Thoracic aorta (tissue), 2 donors: ENCODE results near the gene LGSN. TPM values are rescaled to one million over a fixed set of nuclear protein-coding genes. Genes with fewer than 3 reads are reported as not detected.
"Not testable (repeated sequence)": the region's sequence is repeated elsewhere in the genome, so short reads cannot be mapped to it uniquely, and the experiment has no call there.

Source experiments
- ATAC-seq: fragments of 150-250 bp; one replicate; pipeline ENCODE4 v1.8.0; 2017; ENCODE audit warnings: low read depth; ENCODE audit not compliant: insufficient number of reproducible peaks, low FRiP score
- DNase-seq: peaks from one replicate; pipeline ENCODE4 v3.0.0-alpha.2; 2020; ENCODE audit warnings: low spot score
- H3K27ac ChIP-seq, 2 donors: fragments of 200-600 bp; sonication (generic); 1 replicate in 1 of 2; 2 replicates in 1 of 2; pipeline ENCODE4 v1.5.1; 2016; ENCODE audit warnings: mild to moderate bottlenecking in 2 of 2, moderate library complexity in 2 of 2
- H3K27me3 ChIP-seq: fragments of 200-600 bp; sonication (generic); replicated peaks from 2 replicates; pipeline ENCODE4 v1.6.0; 2016; ENCODE audit warnings: mild to moderate bottlenecking; ENCODE audit not compliant: insufficient read depth
- H3K36me3 ChIP-seq: fragments of 200-600 bp; sonication (generic); one replicate; pipeline ENCODE4 v1.5.1; 2016
- H3K4me1 ChIP-seq, 2 donors: fragments of 200-600 bp; sonication (generic); 1 replicate in 1 of 2; 2 replicates in 1 of 2; pipeline versions ENCODE4 v1.5.1 to v1.6.0; 2016; ENCODE audit warnings: low read depth in 2 of 2, mild to moderate bottlenecking in 1 of 2; ENCODE audit not compliant: control insufficient read depth in 1 of 2
- H3K4me3 ChIP-seq: fragments of 200-600 bp; sonication (generic); 2 replicates; pipeline ENCODE4 v1.5.1; 2016; ENCODE audit warnings: mild to moderate bottlenecking
- H3K9me3 ChIP-seq: fragments of 200-600 bp; sonication (generic); 2 replicates; pipeline ENCODE4 v1.5.1; 2016
- total RNA-seq, 2 donors: library from RNA; depleted of rRNA; stranded (reverse); fragments of >200 nt; gene quantifications; one replicate each; pipeline versions ENCODE4 v1.1.0 to v1.2.3, GENCODE V29; 2016
- TF ChIP-seq, protein P1 (sequence below): fragments of 200-600 bp; sonication (generic); IDR thresholded peaks from one replicate; pipeline ENCODE4 v1.5.1; 2019; ENCODE audit warnings: antibody characterized with exemption

LGSN gene
- total RNA-seq, 2 donors from 2014 or later: not detected

- H3K9me3 ChIP-seq: no peaks in the 10 kb centered on the region
- no peaks in the 10 kb centered on the region for H3K36me3 ChIP-seq
- H3K4me3 ChIP-seq: no peak overlapping the region
- ATAC-seq: no peak
- no peak for DNase-seq
- H3K4me1 ChIP-seq: no peaks in the 10 kb centered on the region
- no peaks in the 10 kb centered on the region for H3K27me3 ChIP-seq
- TF ChIP-seq, protein P1, sequence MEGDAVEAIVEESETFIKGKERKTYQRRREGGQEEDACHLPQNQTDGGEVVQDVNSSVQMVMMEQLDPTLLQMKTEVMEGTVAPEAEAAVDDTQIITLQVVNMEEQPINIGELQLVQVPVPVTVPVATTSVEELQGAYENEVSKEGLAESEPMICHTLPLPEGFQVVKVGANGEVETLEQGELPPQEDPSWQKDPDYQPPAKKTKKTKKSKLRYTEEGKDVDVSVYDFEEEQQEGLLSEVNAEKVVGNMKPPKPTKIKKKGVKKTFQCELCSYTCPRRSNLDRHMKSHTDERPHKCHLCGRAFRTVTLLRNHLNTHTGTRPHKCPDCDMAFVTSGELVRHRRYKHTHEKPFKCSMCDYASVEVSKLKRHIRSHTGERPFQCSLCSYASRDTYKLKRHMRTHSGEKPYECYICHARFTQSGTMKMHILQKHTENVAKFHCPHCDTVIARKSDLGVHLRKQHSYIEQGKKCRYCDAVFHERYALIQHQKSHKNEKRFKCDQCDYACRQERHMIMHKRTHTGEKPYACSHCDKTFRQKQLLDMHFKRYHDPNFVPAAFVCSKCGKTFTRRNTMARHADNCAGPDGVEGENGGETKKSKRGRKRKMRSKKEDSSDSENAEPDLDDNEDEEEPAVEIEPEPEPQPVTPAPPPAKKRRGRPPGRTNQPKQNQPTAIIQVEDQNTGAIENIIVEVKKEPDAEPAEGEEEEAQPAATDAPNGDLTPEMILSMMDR: no peak
- H3K27ac ChIP-seq: no peak overlapping the region
Observed at GRCh38 chr6:63290492-63291058, 29.2 kb downstream of the LGSN start.

- DNase-seq (no peak), ATAC-seq (no peak)
- no peak overlapping the region for H3K27ac ChIP-seq
- H3K4me1 ChIP-seq: no peaks in the 10 kb centered on the region
- TF ChIP-seq, protein P1: no peak
- no peaks in the 10 kb centered on the region for H3K9me3 ChIP-seq
- no peaks in the 10 kb centered on the region for H3K27me3 ChIP-seq
- H3K4me3 ChIP-seq: no peak overlapping the region
- no peaks in the 10 kb centered on the region for H3K36me3 ChIP-seq
Observed at GRCh38 chr6:63289269-63289872, 30.4 kb downstream of the LGSN start.

DNA sequence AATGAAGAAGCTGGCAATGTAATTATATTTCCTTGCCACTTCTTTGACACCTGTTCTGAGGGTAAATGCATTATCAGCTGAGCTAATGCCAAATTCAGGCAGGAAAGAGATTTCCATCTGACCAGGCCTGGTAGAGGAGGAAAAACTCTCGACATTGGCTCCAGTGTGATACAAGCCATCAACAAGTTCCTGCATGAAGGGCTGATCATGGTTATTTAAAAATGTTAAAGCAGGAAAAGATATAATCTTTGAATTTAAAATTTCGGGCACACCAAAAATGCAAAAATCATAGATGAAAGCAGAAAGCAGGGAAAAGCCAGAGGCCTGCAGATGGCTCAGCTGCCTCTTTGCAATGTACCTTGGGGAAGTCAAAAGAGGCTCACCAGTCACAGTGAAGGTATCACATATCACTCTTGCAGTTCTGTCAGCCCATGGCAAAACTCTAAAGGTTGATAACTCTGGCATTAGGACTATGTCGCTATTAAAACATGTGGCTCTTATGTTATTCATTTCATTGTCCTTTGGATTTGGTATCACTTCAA, 39.1 kb downstream of the LGSN start:
- no peak for DNase-seq
- Histone ChIP-seq H3K9me3 (no peaks in the 10 kb centered on the region), H3K27ac (no peak overlapping the region), H3K27me3 (no peaks in the 10 kb centered on the region), H3K4me1 (no peaks in the 10 kb centered on the region), H3K4me3 (no peak overlapping the region), H3K36me3 (no peaks in the 10 kb centered on the region)
- TF ChIP-seq, protein P1: no peak
- ATAC-seq: no peak

- Histone ChIP-seq H3K4me3 (no peak overlapping the region), H3K27ac (no peak overlapping the region), H3K27me3 (no peaks in the 10 kb centered on the region), H3K36me3 (no peaks in the 10 kb centered on the region), H3K4me1 (no peaks in the 10 kb centered on the region), H3K9me3 (no peaks in the 10 kb centered on the region)
- TF ChIP-seq, protein P1: no peak
- DNase-seq (no peak), ATAC-seq (no peak)
Observed at GRCh38 chr6:63278916-63279315, 40.9 kb downstream of the LGSN start.

DNA sequence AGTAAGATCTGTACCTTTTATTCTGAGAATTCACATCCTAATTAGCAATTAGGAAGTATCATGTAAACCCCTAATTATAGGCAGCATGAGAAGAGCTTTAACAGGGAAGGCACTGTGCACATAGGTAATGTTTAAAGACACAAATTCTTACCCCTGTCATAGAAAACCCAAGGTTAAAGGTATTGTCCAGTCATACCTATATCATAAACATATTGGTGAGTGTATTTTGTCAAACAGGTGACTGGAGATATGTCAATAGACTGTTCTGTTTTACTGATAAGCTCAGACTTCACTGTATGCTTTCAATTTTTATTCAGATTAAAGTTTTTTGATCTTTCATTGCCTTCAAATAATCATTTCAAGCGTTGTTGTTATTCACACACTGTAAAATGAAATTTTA, 43.8 kb downstream of the LGSN start:
- TF ChIP-seq, protein P1: no peak

GRCh38 chr6:63274795-63275430, 44.9 kb downstream of the LGSN start:
- H3K4me3 ChIP-seq, DNase-seq, H3K9me3 ChIP-seq, H3K27me3 ChIP-seq, ATAC-seq, H3K4me1 ChIP-seq, H3K27ac ChIP-seq, H3K36me3 ChIP-seq: not testable (repeated sequence)

More for the DNA sequence above, 43.8 kb downstream of the LGSN start:
- Histone ChIP-seq H3K4me3 (no peak overlapping the region), H3K27me3 (no peaks in the 10 kb centered on the region), H3K9me3 (no peaks in the 10 kb centered on the region), H3K4me1 (no peaks in the 10 kb centered on the region), H3K36me3 (no peaks in the 10 kb centered on the region), H3K27ac (no peak overlapping the region)
- no peak for DNase-seq
- ATAC-seq: no peak
